ENCODE data around the gene ABHD17A. TPM values are rescaled to one million over a fixed set of nuclear protein-coding genes. Genes with fewer than 3 reads are reported as not detected.

ABHD17A gene
- polyA plus RNA-seq, 1 of the 3 experiments (the other 2 are of a cell fraction): 61.1 TPM

- TF ChIP-seq RXRA (IDR thresholded peaks at IDR 0.05; ENCODE audit: borderline replicate concordance, low read depth) (no peak), MEF2A (IDR thresholded peaks at IDR 0.05; ENCODE audit: borderline replicate concordance, low read depth) (no peak), RCOR1 (IDR thresholded peaks at IDR 0.05; ENCODE audit: low read length) (0 out of 2 replicates have a peak, but pooled peaks have one; percentile 14), RAD21 (IDR thresholded peaks at IDR 0.05; ENCODE audit: low read length) (no peak), GATA2 (CRISPR knock-in tag; IDR thresholded peaks at IDR 0.05) (no peak), RFX5 (IDR thresholded peaks at IDR 0.05; ENCODE audit: low read length) (no peak), CTCF (IDR thresholded peaks at IDR 0.05) (peak; percentile 79), TEAD4 (IDR thresholded peaks at IDR 0.05; ENCODE audit: borderline replicate concordance, insufficient read depth) (no peak), TCF12 (IDR thresholded peaks at IDR 0.05) (no peak)
- Histone ChIP-seq H4K20me1 (ENCODE audit: insufficient read depth) (peaks cover 92% of the 10 kb centered on the region), H3K9me3 (no peaks in the 10 kb centered on the region), H3K27ac (ENCODE audit: low read depth in 2 of 2, low read length in 1 of 2) (peak overlapping the region in 1 of 2 experiments; percentile 6; a peak in 1 of 4 replicates), H3F3A (replicated peaks; ENCODE audit: insufficient read depth) (peaks cover 28% of the 10 kb centered on the region), H3K79me2 (ENCODE audit: insufficient read depth) (peaks cover 81% of the 10 kb centered on the region), H3K36me3 (replicated peaks in 1 of 2; ENCODE audit: control insufficient read depth in 1 of 2, insufficient read depth in 2 of 2, low read length in 1 of 2) (peaks cover 3 to 6% of the 10 kb centered on the region in 2 experiments), H3K4me2 (no peak overlapping the region), H3K4me1 (ENCODE audit: control insufficient read depth in 1 of 2, insufficient read depth in 2 of 2, low read depth in 1 of 2, low read length in 1 of 2) (peaks cover 23 to 36% of the 10 kb centered on the region in 2 experiments; a peak in 3 of 4 replicates), H3K9ac (no peak overlapping the region), H3K4me3 (ENCODE audit: low read depth in 2 of 2, low read length in 1 of 2) (no peak overlapping the region), H3K27me3 (ENCODE audit: insufficient read depth) (no peaks in the 10 kb centered on the region), H2AFZ (ENCODE audit: low read depth) (no peak overlapping the region), H3K9me2 (no peaks in the 10 kb centered on the region)
- POLR2A ChIA-PET: no interaction called here
- WGBS (ENCODE audit: low lambda C conversion rate): 68% methylated on average over 23 of the region's 27 CpGs
- peak; percentile 85 for DNase-seq
- CTCF ChIA-PET: interaction anchor here (0.6 to 2.8 kb wide), 4 partner anchors 11 to 102 kb away, joined by 3 to 11 read pairs (median 6); no protein-coding TSS in a partner anchor
Observed at GRCh38 chr19:1853295-1854038, 31.8 kb downstream of the ABHD17A start.

- Histone ChIP-seq H4K20me1 (ENCODE audit: insufficient read depth) (peaks cover 84% of the 10 kb centered on the region), H2AFZ (ENCODE audit: low read depth) (no peak overlapping the region), H3K27me3 (ENCODE audit: insufficient read depth) (no peaks in the 10 kb centered on the region), H3K4me1 (ENCODE audit: control insufficient read depth in 1 of 2, insufficient read depth in 2 of 2, low read depth in 1 of 2, low read length in 1 of 2) (peaks cover 19 to 28% of the 10 kb centered on the region in 2 experiments; a peak in 3 of 4 replicates), H3K4me2 (no peak overlapping the region), H3F3A (replicated peaks; ENCODE audit: insufficient read depth) (peaks cover 28% of the 10 kb centered on the region), H3K9me3 (no peaks in the 10 kb centered on the region), H3K4me3 (ENCODE audit: low read depth in 2 of 2, low read length in 1 of 2) (no peak overlapping the region), H3K79me2 (ENCODE audit: insufficient read depth) (peaks cover 78% of the 10 kb centered on the region), H3K9me2 (no peaks in the 10 kb centered on the region), H3K27ac (ENCODE audit: low read depth in 2 of 2, low read length in 1 of 2) (no peak overlapping the region), H3K36me3 (replicated peaks in 1 of 2; ENCODE audit: control insufficient read depth in 1 of 2, insufficient read depth in 2 of 2, low read length in 1 of 2) (peaks cover 3 to 6% of the 10 kb centered on the region in 2 experiments), H3K9ac (no peak overlapping the region)
- WGBS (ENCODE audit: low lambda C conversion rate): 100% methylated on average over 3 of the region's 9 CpGs
- DNase-seq: no peak
- TF ChIP-seq POLR2AphosphoS5 (IDR thresholded peaks at IDR 0.05; ENCODE audit: low read depth, low read length) (no peak), TAF1 (IDR thresholded peaks at IDR 0.05; ENCODE audit: borderline replicate concordance, low read depth, low read length) (no peak), SMC3 (IDR thresholded peaks at IDR 0.05; ENCODE audit: low read depth, low read length) (no peak), TCF12 (IDR thresholded peaks at IDR 0.05) (no peak), FOXJ3 (CRISPR knock-in tag; IDR thresholded peaks at IDR 0.05) (no peak), RAD21 (IDR thresholded peaks at IDR 0.05; ENCODE audit: low read length) (no peak), FOXM1 (IDR thresholded peaks at IDR 0.05; ENCODE audit: low read depth) (no peak), RXRA (IDR thresholded peaks at IDR 0.05; ENCODE audit: borderline replicate concordance, low read depth) (no peak), EZH2phosphoT487 (IDR thresholded peaks at IDR 0.05; ENCODE audit: borderline replicate concordance, low read depth) (no peak)
- ChIA-PET POLR2A (no interaction called here), CTCF (interaction anchor here (1.0 to 2.8 kb wide), 3 partner anchors 12 to 27 kb away, joined by 4 to 11 read pairs (median 10); no protein-coding TSS in a partner anchor)
Observed at GRCh38 chr19:1852581-1853128, 32.6 kb downstream of the ABHD17A start.
